Left cardiac atrium (tissue), 4 donors: Measurements from ENCODE around the gene HABP4. TPM values are rescaled to one million over a fixed set of nuclear protein-coding genes. Genes with fewer than 3 reads are reported as not detected.

ENCODE experiments used
- ATAC-seq, 2 donors: fragments of 200-7000 bp; cut with Tn5 transposase; one replicate each; pipeline ENCODE4 v1.9.1; 2020; ENCODE audit warnings: mild to moderate bottlenecking in 2 of 2, moderate library complexity in 2 of 2
- DNase-seq: peaks from one replicate; pipeline ENCODE4 v3.0.0-alpha.2; 2020
- intact Hi-C, 2 donors: fragments of 100-400 bp; cut with DNase I; formaldehyde crosslinking; loops; one replicate each; pipeline versions ENCODE4 v1.14.1 to v1.15.1; 2022 to 2023
- total RNA-seq, 2 donors: library from RNA; stranded (reverse); fragmentation: NEBNext Ultra II Directional; extraction: Animal tissue kit (Norgen Biotek cat#: 25700); gene quantifications; one replicate each; pipeline ENCODE4 v1.2.1, GENCODE V29; 2021
- donor health status: DM: no; HTN: yes; CAD: no.
- donor health status: DM: no; HTN: yes; CAD: no; lungs with severe emphysema.
- donor health status: DM: yes; HTN: yes; CAD: no.
- donor health status: Dilated cardiomyopathy.

HABP4 gene
- total RNA-seq, 2 donors from 2014 or later = 19.2 to 19.5 TPM

- ATAC-seq (no peak), DNase-seq (no peak)
- intact Hi-C loops = loop anchor here in 1 of 2 donors (1.0 kb wide), 1 partner anchor 21 kb away; no protein-coding TSS in a partner anchor
These were observed 10.9 kb downstream of the HABP4 start for GRCh38 chr9:96460882-96461281.

DNA sequence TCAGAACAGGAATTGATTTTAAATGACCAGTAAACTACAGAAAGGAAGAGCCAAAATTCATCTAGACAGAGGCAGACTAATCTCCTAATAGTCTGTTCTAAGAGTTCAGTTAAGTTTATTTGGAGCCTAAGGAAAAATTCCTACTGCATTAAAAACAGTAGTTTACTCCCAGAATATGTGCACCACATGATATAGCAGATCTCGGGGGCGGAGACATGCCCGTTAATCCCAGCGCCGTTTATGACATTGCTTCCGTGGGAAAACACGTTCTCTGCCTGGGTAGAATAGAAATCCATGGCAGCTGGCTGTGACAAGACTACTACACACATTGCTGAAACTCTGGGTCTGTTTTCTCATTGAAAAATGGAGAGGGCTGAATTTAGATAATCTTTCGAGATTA, 11.4 kb downstream of the HABP4 start:
- ATAC-seq = no peak
- intact Hi-C loops = loop anchor here in 1 of 2 donors (1.0 kb wide), 1 partner anchor 21 kb away; no protein-coding TSS in a partner anchor
- no peak for DNase-seq

DNA sequence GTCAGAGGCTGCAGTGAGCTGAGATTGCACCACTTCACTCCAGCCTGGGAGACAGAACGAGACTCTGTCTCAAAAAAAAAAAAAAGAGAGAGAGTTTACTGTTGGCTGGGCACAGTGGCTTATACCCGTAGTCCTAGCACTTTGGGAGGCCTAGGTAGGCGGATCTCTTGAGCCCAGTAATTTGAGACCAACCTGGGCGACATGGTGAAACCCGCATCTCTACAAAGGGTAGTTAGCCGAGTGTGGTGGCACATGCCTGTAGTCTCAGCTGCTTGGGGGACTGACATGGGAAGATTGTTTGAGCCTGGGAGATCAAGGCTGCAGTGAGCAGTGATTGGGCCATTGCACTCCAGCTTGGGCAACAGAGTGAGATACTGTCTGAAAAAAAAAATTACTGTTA, 12.6 kb downstream of the HABP4 start:
- ATAC-seq (no peak), DNase-seq (no peak)
- intact Hi-C loops = no loop called here

- intact Hi-C loops = no loop called here
- no peak for ATAC-seq
These were observed 14.5 kb downstream of the HABP4 start for GRCh38 chr9:96464426-96464825.

GRCh38 chr9:96467784-96468183, 17.8 kb downstream of the HABP4 start:
- no peak for ATAC-seq
- DNase-seq = no peak
- intact Hi-C loops = no loop called here

More at GRCh38 chr9:96464426-96464825, 14.5 kb downstream of the HABP4 start:
- no peak for DNase-seq

- intact Hi-C loops = no loop called here
- DNase-seq (no peak), ATAC-seq (no peak)
These were observed 26.0 kb downstream of the HABP4 start for GRCh38 chr9:96476013-96476412.

GRCh38 chr9:96476591-96476990, 26.6 kb downstream of the HABP4 start:
- peak; percentile 27 to 82 for ATAC-seq
- intact Hi-C loops = no loop called here
- DNase-seq = no peak

DNA sequence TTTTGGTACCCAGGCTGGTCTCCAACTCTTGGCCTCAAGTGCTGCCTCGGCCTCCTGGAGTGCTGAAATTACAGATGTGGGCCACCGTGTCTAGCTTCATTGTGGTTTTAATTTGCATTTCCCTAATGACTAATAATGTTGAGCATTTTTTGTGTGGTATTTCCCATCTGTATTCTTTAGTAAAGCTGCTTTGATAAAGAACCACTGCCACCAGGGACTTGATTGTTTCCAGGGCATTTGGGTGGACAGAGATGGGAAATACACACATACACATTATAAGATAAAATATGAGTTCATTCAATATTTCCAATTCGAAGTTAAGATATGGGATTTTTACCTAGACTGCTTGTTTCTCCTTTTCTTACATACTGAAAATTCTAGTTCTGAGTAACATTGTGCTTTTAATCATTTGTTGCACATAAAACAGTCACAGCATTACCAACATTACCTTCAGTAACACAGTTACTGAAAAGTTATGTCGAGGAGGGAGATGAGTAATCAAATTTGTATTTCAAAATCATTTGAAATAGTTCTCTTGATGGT, 28.9 kb downstream of the HABP4 start:
- intact Hi-C loops = no loop called here
- DNase-seq (no peak), ATAC-seq (no peak)

DNA sequence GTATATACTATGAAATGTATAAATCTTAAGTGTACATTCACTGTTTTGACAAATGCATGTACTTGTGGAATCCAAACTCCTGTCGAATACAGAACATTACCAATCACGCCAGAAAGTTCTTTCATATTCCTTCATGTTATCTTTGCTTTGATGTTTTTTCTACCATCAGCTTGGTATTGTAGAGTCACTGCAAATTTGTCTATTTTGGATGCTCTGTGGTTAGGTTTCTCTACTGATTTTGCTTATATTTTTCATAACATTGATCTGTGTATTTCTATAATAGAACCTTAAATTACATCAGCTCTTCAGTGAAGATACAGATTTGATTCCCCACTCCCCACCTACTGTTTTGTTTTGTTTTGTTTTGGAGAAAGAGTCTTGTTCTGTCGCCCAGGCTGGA, 30.8 kb downstream of the HABP4 start:
- intact Hi-C loops = loop anchor here in 1 of 2 donors (10.0 kb wide), 1 partner anchor 84 kb away; no protein-coding TSS in a partner anchor
- no peak for DNase-seq
- ATAC-seq = no peak

- ATAC-seq (no peak), DNase-seq (no peak)
- intact Hi-C loops = loop anchor here in 1 of 2 donors (1.0 to 10.0 kb wide), 2 partner anchors 21 to 82 kb away; no protein-coding TSS in a partner anchor
These were observed 32.5 kb downstream of the HABP4 start for GRCh38 chr9:96482476-96482875.

GRCh38 chr9:96483197-96483596, 33.2 kb downstream of the HABP4 start:
- intact Hi-C loops = loop anchor here in 1 of 2 donors (10.0 kb wide), 1 partner anchor 82 kb away; no protein-coding TSS in a partner anchor
- no peak for ATAC-seq
- no peak for DNase-seq

DNA sequence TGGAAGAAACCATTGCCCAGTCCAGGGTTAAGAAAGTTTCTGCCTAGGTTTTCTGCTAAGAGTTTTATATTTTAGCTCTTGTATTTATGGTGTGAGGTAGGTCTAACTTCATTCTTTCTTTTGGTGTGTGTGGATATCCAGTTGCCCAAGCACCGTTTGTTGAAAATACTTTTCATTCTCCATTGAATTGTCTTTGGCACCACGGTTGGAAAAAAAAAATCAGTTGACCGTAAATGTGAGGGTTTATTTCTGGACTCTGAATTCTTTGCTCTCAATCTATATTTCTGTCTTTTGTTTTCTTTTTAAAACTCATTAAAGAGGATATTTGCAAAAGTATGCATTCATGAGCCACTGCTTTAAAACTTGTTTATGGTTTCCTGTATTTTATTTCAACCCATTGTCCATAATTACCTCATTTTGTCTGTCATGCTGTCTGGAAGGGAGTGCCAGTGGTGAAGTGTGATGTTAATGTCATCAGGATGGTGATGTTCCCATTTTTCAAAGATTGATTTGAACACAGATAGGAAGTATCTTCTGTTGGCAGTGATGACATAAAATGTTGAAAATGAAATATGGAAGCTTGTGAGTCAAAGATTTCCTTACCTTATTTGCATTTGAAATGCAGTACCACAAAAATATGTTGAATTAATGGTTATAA, 33.9 kb downstream of the HABP4 start:
- no peak for DNase-seq
- intact Hi-C loops = loop anchor here in 1 of 2 donors (10.0 kb wide), 1 partner anchor 81 kb away; no protein-coding TSS in a partner anchor
- no peak for ATAC-seq

DNA sequence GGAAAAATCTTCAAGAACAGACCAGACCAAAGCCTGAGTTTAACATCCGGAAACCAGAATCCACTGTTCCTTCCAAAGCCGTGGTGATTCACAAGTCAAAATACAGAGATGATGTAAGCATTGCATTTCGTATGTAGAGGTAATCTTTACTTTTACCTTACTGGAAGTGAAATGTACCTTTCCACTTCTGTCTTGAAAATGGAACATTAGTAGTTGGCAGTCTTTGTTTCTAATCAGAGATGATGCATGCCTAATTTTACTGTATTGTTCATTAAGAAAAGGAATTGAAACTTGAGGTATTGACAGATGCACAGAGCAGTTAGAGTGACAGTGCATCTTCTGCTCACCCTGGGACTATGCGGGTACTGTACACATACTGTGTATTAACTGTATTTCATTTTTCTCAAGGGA, 34.6 kb downstream of the HABP4 start:
- ATAC-seq (no peak), DNase-seq (no peak)
- intact Hi-C loops = loop anchor here in 1 of 2 donors (10.0 kb wide), 1 partner anchor 80 kb away; no protein-coding TSS in a partner anchor

GRCh38 chr9:96485280-96485679, 35.3 kb downstream of the HABP4 start:
- DNase-seq = no peak
- intact Hi-C loops = loop anchor here in 1 of 2 donors (10.0 kb wide), 1 partner anchor 80 kb away; no protein-coding TSS in a partner anchor

GRCh38 chr9:96486386-96487028, 36.5 kb downstream of the HABP4 start:
- peak; percentile 60 for DNase-seq
- ATAC-seq = peak; percentile 76 to 90
- intact Hi-C loops = loop anchor here in 1 of 2 donors (10.0 kb wide), 1 partner anchor 78 kb away; no protein-coding TSS in a partner anchor

More at GRCh38 chr9:96485280-96485679, 35.3 kb downstream of the HABP4 start:
- no peak for ATAC-seq

GRCh38 chr9:96487029-96487396, 37.0 kb downstream of the HABP4 start:
- intact Hi-C loops = loop anchor here in 1 of 2 donors (10.0 kb wide), 1 partner anchor 78 kb away; no protein-coding TSS in a partner anchor
- no peak for ATAC-seq
- no peak for DNase-seq

DNA sequence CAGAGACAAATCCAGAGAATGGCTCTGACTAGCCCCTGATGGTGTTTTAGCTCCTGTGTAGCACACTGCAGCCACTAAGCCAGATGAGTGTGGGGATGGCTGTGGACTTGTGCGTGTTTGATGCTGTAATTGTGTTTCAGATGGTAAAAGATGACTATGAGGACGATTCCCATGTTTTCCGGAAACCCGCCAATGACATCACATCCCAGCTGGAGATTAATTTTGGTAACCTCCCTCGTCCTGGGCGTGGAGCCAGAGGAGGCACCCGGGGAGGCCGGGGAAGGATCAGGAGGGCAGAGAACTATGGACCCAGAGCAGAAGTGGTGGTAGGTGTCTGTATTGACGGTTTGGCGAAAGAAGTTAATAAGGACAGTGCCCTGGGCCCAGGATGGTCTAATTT, 38.0 kb downstream of the HABP4 start:
- DNase-seq = peak; percentile 58
- peak in 1 of 2 donors; percentile 11 for ATAC-seq

GRCh38 chr9:96489482-96489979, 39.6 kb downstream of the HABP4 start:
- no peak for DNase-seq
- intact Hi-C loops = loop anchor here in 1 of 2 donors (10.0 kb wide), 1 partner anchor 75 kb away; no protein-coding TSS in a partner anchor
- no peak for ATAC-seq

More for the DNA sequence above, 38.0 kb downstream of the HABP4 start:
- intact Hi-C loops = loop anchor here in 1 of 2 donors (10.0 kb wide), 1 partner anchor 77 kb away; no protein-coding TSS in a partner anchor

DNA sequence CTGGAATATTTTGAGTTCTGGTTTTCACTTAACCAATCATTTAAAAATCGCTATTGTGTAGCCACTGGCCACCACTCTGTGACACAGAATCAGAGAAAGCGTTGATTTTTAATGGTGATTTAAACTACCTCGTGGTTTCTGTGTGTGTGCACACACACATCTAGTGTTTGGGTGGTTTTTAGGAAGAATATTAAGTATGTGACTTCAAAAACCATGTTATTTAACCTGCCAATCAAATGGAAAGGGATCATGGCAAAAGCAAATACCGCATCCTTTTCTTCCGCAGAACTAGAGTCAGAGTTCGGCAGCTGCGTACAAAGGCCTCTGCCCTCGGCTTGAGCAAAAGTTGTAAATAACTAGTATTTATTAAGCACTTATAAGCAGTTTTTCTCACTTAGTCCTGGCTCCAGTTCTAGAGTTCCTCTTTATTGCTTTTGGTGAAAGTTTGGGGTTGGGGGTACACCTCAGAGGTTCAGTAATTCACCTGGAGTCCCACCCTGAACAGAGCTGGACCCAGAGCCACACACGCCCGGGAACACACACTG, 40.6 kb downstream of the HABP4 start:
- DNase-seq (no peak), ATAC-seq (no peak)
- intact Hi-C loops = no loop called here
